Glutamatergic neuron (in vitro differentiated cells): ENCODE measurements around the gene FGF13. TPM values are rescaled to one million over a fixed set of nuclear protein-coding genes. Genes with fewer than 3 reads are reported as not detected.

Experiments used
- DNase-seq: peaks from one replicate; pipeline ENCODE4 v3.0.0; 2022
- H3K27ac Mint-ChIP-seq: one replicate; pipeline ENCODE4 v1.8.0; 2020; ENCODE audit warnings: mild to moderate bottlenecking, mixed read lengths, inconsistent platforms; ENCODE audit not compliant: unreplicated experiment
- H3K27me3 Mint-ChIP-seq: one replicate; pipeline ENCODE4 v1.8.0; 2020; ENCODE audit warnings: mild to moderate bottlenecking, moderate library complexity, mixed read lengths, inconsistent platforms; ENCODE audit not compliant: unreplicated experiment
- H3K36me3 Mint-ChIP-seq: one replicate; pipeline ENCODE4 v1.8.0; 2020; ENCODE audit warnings: mild to moderate bottlenecking, mixed read lengths, inconsistent platforms; ENCODE audit not compliant: unreplicated experiment
- H3K4me1 Mint-ChIP-seq: one replicate; pipeline ENCODE4 v1.8.0; 2020; ENCODE audit warnings: mild to moderate bottlenecking, low read depth, mixed read lengths, inconsistent platforms; ENCODE audit not compliant: unreplicated experiment
- H3K4me3 Mint-ChIP-seq: one replicate; pipeline ENCODE4 v1.8.0; 2020; ENCODE audit warnings: mild to moderate bottlenecking, mixed read lengths, inconsistent platforms; ENCODE audit not compliant: unreplicated experiment
- H3K9me3 Mint-ChIP-seq: one replicate; pipeline ENCODE4 v1.8.0; 2020; ENCODE audit warnings: mild to moderate bottlenecking, moderate library complexity, mixed read lengths, inconsistent platforms; ENCODE audit not compliant: unreplicated experiment
- total RNA-seq: library from RNA; stranded (reverse); fragmentation: NEBNext Ultra II Directional; extraction: Animal tissue kit (Norgen Biotek cat#: 25700); gene quantifications from one replicate; pipeline ENCODE4 v1.2.1, GENCODE V29; 2021; ENCODE audit not compliant: unreplicated experiment
- TF ChIP-seq, protein P1 (sequence below): fragments of 200-600 bp; sonication (generic); IDR thresholded peaks from one replicate; pipeline ENCODE4 v1.5.0; 2021; ENCODE audit not compliant: partially characterized antibody, unreplicated experiment

Gene FGF13
- total RNA-seq, 1 donor from 2014 or later: 34.2 TPM

DNA sequence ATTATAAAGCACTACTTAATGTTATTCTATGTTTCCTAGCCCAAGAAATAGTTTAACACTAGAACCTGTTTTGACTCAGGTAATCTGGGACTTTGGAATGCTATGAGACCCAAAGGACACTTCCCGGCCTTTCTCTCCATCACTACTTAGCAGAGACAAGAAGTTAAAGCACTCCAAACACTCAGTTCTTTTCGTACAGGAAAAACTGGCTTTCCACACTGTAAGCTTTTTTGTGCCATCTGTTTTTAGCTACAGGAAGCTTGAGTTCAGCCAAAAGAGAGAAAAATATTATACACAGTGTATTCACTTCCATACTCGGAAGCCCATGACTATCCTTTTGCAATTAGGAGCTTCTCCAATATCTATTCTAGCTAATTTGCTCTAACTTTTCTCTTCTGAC is 7.9 kb upstream of the FGF13 start:
- TF ChIP-seq, protein P1, sequence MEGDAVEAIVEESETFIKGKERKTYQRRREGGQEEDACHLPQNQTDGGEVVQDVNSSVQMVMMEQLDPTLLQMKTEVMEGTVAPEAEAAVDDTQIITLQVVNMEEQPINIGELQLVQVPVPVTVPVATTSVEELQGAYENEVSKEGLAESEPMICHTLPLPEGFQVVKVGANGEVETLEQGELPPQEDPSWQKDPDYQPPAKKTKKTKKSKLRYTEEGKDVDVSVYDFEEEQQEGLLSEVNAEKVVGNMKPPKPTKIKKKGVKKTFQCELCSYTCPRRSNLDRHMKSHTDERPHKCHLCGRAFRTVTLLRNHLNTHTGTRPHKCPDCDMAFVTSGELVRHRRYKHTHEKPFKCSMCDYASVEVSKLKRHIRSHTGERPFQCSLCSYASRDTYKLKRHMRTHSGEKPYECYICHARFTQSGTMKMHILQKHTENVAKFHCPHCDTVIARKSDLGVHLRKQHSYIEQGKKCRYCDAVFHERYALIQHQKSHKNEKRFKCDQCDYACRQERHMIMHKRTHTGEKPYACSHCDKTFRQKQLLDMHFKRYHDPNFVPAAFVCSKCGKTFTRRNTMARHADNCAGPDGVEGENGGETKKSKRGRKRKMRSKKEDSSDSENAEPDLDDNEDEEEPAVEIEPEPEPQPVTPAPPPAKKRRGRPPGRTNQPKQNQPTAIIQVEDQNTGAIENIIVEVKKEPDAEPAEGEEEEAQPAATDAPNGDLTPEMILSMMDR: no peak
- Mint-ChIP-seq H3K27ac (no peak overlapping the region), H3K9me3 (no peaks in the 10 kb centered on the region), H3K4me3 (no peak overlapping the region), H3K4me1 (peaks cover 2% of the 10 kb centered on the region), H3K36me3 (no peaks in the 10 kb centered on the region), H3K27me3 (no peaks in the 10 kb centered on the region)
- DNase-seq: no peak

- no peak for DNase-seq
- peaks cover 2% of the 10 kb centered on the region for H3K4me1 Mint-ChIP-seq
- TF ChIP-seq, protein P1: no peak
- H3K36me3 Mint-ChIP-seq: no peaks in the 10 kb centered on the region
- H3K4me3 Mint-ChIP-seq: no peak overlapping the region
- H3K27me3 Mint-ChIP-seq: no peaks in the 10 kb centered on the region
- no peak overlapping the region for H3K27ac Mint-ChIP-seq
- no peaks in the 10 kb centered on the region for H3K9me3 Mint-ChIP-seq
Measured at GRCh38 chrX:138718941-138719340, 7.4 kb upstream of the FGF13 start.

DNA sequence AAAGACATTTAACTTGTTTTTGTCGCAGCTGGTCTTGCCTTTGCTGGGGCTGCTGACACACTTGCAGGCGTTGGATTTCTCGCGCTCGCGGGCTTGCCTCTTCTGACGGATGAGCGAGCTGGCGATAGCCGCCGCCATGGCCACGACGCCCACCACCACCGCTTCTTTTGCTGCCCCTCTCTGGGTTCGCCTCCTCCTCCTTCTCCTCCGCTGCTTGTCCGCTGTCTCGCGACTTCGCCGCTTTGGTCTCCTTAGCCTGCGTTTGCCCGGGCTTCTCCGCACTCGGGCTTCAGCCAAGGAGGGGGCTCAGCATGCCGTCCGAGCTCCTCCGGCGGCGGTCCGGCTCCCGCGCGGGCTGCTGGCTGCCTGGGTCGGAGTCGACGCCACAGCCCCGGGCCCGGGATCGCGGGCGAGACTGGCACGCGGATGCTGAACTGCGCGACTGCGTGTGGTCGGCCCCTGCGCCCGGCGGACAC is 613 bp downstream of the FGF13 start:
- Mint-ChIP-seq H3K9me3 (peaks cover 2% of the 10 kb centered on the region), H3K27ac (no peak overlapping the region)
- TF ChIP-seq, protein P1: no peak

DNA sequence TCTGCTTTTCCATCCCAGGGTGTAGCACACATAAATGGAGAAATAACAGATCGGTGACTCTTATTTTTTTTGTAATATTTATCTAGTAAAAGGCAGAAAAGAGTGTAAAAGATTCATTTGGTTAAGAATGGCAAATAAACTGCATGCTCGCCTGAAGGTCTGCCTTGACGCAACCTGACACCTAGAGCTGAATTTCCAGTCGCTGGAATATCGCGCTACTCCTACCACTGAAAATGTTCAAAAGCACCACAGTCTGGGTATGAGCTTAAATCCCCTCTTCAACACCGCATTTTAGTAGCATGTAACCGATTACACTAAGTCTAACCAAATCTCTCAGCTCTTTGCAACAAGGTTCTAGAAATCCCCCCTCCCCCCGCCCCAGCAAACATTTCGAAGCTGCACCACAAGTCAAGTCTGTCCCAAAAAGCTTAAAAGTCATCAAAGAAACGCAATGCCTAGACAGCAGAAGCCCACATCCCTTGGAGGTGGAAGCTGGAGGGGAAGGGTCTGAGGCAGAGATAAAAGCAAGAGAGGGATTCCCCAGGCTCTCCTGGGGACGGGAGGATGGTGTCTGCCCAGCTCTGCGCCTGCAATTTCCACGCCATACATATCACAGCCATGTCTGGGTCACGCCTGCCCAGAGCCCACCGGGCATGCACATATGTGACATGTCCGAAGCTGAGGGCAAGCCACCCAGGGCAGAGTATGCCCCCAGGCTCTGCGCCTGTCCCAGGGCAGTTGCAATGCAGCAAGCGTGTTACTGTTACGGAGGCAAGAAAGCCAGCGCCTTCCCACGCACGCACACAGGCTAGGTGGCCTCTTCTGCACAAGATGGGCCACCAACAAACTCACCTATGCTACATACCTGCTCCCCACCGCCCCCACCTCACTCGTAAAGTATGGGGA is 1.4 kb downstream of the FGF13 start:
- Mint-ChIP-seq H3K27me3 (peaks cover 1% of the 10 kb centered on the region), H3K9me3 (peaks cover 2% of the 10 kb centered on the region), H3K36me3 (no peaks in the 10 kb centered on the region), H3K4me3 (peak overlapping the region; percentile 83), H3K27ac (no peak overlapping the region), H3K4me1 (peaks cover 8% of the 10 kb centered on the region)
- TF ChIP-seq, protein P1: no peak
- DNase-seq: peak; percentile 21

More for the DNA sequence above, 613 bp downstream of the FGF13 start:
- H3K4me1 Mint-ChIP-seq: peaks cover 9% of the 10 kb centered on the region
- peaks cover 1% of the 10 kb centered on the region for H3K27me3 Mint-ChIP-seq
- no peaks in the 10 kb centered on the region for H3K36me3 Mint-ChIP-seq
- H3K4me3 Mint-ChIP-seq: peak overlapping the region; percentile 83
- peak; percentile 29 for DNase-seq

DNA sequence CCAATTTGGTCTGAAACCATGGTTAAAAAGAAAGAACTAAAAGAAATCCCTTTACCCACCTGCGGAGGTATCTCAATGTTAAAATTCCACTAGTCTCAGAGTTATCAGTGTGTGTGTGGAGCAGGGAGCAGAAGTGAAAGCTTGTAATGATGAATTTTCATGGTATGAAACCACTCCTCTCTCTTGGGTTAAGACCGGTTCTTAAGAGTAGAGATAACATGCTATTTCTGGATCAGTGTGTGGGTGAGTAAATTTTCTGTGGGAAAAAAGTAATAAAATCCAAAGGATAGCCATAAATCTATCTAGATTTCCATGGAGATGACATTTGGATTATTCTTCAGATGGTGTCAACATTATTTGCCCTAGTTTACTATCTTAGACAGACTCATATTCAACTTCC is 3.2 kb downstream of the FGF13 start:
- peaks cover 1% of the 10 kb centered on the region for H3K27me3 Mint-ChIP-seq
- H3K9me3 Mint-ChIP-seq: peaks cover 2% of the 10 kb centered on the region
- peaks cover 2% of the 10 kb centered on the region for H3K4me1 Mint-ChIP-seq
- no peak for DNase-seq
- H3K4me3 Mint-ChIP-seq: no peak overlapping the region
- H3K36me3 Mint-ChIP-seq: no peaks in the 10 kb centered on the region
- H3K27ac Mint-ChIP-seq: no peak overlapping the region
- TF ChIP-seq, protein P1: no peak
